IPS DF 4.7 (cell line): ENCODE results near the gene HDAC4.

ENCODE experiments used
- DNase-seq: peaks from one replicate; pipeline ENCODE4 v3.0.0-alpha.2; 2013; ENCODE audit warnings: low spot score; ENCODE audit errors: extremely low read depth

HDAC4 gene

DNA sequence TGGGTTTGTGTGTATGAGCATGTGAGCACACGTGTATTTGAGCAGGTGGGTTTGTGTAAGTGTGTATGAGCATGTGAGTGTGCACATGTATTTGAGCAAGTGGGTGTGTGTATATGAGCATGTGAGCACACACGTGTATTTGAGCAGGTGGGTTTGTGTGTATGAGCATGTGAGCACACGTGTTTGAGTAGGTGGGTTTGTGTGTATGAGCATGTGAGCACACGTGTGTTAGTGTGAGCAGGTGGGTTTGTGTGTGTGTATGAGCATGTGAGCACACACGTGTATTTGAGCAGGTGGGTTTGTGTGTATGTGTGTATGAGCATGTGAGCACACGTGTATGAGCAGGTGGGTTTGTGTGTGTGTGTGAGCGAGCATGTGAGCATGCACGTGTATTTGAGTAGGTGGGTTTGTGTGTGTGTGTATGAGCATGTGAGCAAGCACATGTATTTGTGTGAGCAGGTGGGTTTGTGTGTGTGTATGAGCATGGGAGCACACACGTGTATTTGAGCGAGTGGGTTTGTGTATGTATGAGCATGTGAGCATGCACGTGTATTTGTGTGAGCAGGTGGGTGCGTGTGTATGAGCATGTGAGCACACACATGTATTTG lies 383.2 kb downstream of the HDAC4 start:
- no peak for DNase-seq

DNA sequence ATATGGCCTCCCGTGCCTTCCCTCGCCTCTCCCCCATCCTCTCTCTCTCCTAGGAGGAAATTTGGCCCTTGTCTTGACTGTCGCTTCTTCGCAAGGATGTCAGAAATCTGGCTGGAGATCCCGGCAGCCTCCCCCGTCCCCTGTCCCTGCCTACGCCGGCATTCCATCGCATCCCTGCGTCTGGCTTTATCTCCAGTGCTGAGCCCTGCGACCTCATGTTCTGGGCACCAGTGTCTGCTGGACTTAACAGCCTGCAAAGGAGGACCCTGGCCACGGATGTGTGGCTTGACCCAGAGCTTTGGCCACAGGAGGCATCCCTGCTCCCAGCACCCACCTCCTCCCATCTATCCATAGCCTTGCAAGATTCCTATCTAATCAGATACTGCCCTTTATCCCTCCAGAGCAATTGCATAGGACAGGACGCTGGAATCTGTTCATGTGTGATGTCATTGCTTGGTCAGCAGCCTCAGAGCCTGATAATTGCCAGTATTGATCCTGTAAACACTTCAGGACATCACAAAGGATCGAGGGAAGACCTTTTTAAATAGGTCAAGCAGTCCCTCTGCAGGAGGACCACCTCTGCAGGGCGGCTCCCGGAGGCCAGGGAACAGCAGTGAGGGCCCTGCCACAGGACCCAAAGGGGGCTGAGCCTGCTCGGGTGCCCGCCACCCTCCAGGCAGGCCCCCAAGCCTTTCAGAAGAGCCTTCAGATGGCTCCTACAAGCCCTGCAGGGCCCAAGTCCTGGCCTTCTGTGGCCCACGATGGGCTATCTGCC lies 384.7 kb downstream of the HDAC4 start:
- DNase-seq: no peak

GRCh38 chr2:239015218-239015900 lies 385.5 kb downstream of the HDAC4 start:
- DNase-seq: no peak

DNA sequence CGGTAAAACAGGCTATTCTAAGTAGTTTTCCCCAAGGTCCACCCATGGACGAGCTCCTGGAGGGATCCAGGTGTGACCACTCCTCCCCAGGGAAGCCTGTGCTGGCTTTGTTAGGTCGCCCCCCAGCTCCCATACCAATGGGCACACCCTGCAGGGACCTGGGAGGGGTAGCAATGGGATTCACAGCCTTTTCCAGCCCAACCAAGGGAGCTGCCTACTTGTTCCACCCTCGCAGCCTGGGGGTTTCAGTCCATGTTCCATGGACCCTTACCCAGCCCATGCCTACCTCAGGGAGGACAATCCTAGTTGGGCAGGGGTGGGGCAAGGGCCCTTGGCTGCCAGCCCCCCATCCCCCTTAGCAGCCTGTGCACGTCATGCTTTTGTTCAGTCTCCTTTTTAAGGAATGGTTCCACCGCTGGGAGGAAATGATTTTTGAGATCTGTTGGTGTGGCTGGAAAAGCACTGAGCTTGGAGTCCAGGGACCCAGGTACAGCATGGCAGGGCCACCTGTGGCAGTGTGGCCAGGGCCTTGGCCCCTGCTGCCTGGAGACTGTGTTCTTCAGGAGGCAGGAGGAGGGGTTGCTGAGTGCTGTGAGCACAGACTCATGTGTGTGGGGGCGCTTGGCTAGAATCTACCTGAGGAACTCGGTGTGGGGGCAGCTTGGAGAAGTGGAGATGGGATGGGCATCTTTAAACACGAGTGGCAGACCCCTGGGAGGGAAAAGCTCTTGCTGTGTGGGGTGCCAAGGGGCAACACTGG lies 386.2 kb downstream of the HDAC4 start:
- no peak for DNase-seq

DNA sequence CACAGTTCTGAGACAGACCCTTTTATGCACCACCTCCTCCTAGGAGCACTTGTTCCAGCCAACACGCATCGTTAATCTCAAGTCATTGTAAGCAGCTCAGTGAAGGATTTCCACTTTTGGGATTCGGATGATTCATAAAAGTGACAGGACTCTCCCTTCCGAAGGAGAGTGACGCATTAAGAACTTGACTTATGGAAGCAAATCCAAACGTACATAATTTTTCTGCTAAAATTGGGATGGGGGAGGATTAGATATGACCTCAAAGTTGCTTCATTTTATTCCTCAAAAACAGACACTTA lies 387.2 kb downstream of the HDAC4 start:
- no peak for DNase-seq

GRCh38 chr2:239012936-239013677 lies 387.7 kb downstream of the HDAC4 start:
- DNase-seq: no peak

- DNase-seq: no peak
These were observed 388.6 kb downstream of the HDAC4 start for GRCh38 chr2:239012228-239012627.

GRCh38 chr2:239009589-239009961 lies 391.2 kb downstream of the HDAC4 start:
- DNase-seq: no peak

- DNase-seq: no peak
These were observed 391.9 kb downstream of the HDAC4 start for GRCh38 chr2:239008677-239009588.

- DNase-seq: no peak
These were observed 392.8 kb downstream of the HDAC4 start for GRCh38 chr2:239008004-239008403.

DNA sequence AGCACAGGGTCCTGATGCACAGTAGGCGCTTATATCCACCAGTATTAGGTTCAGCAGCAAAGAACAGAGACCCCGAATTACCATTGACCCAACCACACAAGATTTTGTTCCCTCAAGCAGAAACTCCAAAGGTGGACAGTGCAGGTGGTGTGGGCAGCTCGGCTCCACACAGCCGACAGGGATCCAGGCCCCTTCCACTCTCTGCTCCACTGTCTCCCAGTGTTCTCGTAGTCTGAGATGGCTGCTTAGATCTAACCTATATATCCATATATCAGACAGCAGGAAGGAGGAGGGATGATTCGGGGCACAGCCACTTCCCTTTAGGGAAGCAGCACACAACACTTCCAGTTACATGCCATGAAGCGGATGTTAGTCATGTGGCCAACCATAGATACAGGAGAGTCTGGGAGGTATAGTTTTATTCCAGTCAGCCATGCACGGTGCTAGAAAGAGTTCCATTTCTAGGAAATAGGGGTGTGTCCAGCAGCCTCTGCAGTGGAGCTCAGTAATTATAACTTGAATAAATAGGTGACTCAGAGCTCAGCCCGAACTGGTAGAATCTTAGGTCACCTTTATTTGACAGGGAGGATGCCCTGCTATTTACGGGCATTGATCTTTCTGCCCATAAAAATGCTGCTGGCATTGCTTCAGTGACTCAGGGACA lies 394.1 kb downstream of the HDAC4 start:
- no peak for DNase-seq

DNA sequence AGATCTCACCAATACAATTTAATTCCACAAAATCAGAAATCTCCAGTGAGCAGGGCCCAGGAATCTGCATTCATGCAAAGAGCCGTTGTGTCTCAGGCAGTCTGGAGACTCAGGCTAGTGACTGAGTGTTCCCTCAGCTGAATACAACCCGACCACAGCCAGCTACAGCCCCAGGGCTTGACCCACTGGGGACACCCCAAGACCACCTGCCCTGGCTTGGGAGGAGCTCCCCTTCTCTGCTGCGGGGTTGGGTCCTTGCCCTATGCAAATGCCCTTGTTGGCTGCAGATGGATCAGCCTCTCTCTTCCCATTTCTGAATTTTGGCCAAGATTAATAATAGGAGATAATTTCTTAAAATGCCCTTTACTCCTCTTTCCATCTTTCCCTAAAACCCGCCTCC lies 395.2 kb downstream of the HDAC4 start:
- DNase-seq: no peak

GRCh38 chr2:239004274-239005015 lies 396.4 kb downstream of the HDAC4 start:
- no peak for DNase-seq

DNA sequence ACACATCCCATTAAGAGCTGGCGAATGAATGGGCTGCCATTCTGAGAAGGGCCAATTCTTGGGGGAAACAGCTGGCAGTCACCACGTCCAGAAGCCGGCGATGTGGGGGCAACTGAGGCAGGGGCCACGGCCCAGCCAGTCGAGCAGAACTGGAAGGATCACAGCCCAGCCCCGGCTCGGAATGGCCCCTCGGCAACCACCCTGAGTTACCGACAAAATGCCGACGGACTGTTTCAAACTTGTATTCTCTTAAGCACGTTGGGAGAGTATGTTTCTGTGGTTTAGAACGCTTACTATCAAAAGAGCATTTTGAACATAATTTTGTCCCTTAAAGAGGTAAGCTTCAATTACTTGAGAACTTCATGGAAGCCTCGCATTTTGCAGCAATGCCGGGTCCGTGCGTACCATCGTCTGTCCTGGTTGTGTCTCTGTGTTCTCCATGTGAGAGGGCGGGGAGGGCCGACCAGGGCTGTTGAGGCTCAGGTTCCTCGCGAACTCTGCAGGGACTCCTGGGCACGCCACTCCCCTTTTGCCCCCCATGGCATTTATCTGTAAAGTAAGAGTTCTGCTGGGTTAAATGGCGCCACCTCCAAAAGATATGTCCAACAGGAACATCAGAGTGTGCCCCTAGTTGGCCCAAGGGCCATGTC lies 397.1 kb downstream of the HDAC4 start:
- no peak for DNase-seq

GRCh38 chr2:239002954-239003623 lies 397.7 kb downstream of the HDAC4 start:
- no peak for DNase-seq

DNA sequence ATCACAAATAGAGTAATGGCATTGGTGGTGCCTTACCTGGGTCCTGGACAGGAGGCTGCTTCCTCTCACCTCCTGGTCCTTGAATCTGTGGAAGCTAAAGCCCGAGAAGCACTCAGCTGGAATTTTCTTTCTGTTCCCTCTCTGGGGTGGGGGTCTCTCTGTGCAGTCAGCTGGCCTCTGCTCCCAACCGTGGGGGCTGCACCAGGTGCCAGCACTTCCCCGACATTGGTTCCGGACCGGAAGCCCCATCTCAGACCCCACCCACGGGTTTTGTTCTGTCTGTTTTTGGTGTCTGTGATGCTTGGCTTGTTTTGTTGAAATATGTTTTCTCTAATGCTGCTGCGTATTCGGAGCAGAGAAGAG lies 398.2 kb downstream of the HDAC4 start:
- DNase-seq: no peak

DNA sequence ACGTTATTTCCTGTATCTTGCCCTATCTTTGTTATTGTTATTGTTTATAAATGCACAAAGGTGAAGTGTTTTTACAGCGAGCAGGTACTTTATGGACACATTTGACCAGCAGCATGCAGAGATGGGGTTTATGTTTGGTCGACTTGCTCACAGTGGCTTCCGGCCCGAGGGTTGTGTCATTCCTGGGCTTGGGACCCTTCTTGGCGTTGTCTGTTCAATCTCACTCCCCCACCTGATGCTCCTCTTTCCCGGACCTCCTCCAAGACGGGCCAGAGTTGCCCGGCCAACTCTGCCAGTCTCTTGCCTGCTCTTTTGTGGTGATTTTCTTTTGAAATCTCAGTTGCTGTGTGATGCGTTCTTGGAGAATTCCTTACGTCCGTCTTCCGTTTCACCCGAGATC lies 399.0 kb downstream of the HDAC4 start:
- no peak for DNase-seq

DNA sequence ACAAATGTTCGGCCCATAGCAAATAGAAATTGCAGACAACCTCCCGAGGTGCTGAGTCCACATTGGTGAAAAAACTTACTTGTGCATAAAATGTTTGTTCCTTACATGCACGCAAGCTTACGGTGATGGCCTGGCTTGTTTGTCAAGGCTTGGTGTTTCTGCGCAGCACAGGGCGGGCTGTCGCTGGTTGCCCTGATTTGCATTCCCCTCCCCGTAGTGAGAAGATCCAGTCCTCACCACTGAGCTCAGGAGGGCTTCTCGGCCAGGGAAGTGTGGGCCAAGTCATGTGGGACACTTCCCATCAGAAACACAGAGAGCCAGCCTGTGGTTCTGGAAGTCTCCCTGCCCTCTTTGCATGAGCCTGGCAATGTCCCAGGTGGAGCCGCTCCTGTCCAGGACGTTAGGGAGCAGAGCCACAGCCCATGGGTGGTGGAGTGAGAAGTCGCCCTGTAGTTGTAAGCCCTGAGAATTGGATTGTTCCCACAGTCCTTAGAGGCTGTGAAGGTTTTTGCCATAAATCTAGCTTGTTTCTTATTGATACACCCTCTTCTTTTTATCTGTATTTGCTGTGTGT lies 400.2 kb downstream of the HDAC4 start:
- DNase-seq: no peak
